Lung microvascular endothelial cell (primary cell): ENCODE measurements around the gene SND1. TPM values are rescaled to one million over a fixed set of nuclear protein-coding genes. Genes with fewer than 3 reads are reported as not detected.

ENCODE experiments used
- DNase-seq, 2 donors: peaks; one replicate each; pipeline versions ENCODE4 v3.0.0 to v3.0.0-alpha.2; 2010; ENCODE audit warnings: low read depth in 2 of 2
- total RNA-seq: library from RNA; depleted of rRNA; stranded (reverse); fragments of >200 nt; gene quantifications from 2 replicates; pipeline ENCODE4 v1.2.1, GENCODE V29; 2014

The SND1 gene
- total RNA-seq, 1 donor from 2014 or later = 105 TPM

DNA sequence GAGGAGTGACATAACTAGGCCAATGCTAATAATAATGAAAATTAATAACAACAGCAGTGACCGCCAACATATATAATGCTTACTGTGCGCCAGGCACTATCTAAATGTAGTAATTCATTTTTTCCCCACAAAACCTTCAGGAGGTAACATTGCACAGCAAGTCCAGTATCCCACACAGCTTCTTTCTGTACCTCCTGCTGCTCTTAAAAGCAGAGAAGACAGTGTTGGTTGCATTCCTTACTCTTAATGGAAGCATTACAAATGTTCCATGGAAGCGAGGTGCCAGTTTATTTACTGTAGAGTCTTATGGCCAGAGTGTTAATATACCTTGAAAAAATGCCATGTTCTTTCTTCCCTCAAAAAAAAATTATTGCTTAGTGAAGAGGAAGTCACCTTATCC is 211.1 kb downstream of the SND1 start:
- no peak for DNase-seq

DNA sequence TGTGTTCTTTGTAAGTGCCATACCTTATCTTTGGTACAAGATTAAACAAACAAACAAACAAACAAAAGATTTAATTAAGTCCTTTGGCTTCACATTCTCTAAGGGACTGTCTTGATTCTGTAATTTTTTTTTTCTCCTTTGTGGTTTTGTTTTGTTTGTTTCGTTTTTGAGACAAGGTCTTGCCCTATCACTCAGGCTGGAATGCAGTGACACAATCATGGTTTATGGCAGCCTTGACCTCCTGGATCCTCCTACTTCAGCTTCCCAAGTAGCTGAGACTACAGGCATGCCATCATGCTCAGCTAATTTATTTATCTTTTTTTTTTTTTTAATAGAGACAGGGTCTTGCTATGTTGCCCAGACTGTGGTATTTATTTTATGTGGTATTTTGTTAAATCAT is 213.5 kb downstream of the SND1 start:
- DNase-seq = peak in 1 of 2 donors; percentile 74

DNA sequence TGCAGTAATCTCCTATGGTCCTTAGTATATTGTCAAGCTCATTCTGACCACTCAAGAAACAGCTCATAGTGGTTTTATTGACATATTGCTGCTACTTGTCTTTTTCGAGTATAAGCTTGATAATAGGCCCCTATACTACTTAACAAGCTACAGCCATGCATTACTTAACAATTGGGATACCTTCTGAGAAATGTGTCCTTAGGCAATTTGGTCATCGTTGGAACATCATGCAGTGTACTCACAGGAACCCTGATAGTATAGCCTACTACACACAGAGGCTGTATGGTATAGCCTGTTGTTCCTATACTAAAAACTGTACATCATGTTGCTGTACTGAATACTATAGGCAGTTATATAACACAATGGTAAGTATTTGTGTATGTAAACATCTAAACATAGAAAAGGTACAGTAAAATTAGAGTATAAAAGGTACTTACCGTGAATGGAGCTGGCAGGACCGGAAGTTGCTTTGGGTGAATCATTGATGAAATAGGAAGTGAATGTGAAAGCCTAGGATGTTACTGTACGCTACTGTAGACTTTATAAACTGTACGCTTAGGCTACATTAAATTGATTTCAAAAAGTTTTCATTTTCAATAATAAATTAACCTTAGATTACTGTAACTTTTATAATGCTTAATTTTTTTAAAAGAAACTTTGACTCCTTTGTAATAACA is 218.4 kb downstream of the SND1 start:
- DNase-seq = peak; percentile 48 to 72

DNA sequence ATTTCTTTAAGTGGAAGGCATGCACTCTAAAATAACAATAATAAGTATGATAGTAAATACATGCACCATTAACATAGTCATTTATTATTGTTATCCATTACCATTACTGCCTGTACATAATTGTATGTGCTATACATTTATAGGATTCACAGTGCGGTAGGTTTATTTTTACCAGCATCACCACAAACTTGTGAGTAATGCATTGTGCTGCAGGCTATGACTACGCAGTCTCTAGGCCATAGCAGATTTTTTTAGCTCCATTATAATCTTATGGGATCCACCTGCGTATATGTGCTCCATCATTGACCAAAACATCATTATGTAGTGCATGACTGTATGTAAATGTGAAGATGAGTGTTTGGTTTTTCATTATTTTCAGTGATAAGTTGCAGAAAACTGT is 219.2 kb downstream of the SND1 start:
- DNase-seq = no peak

DNA sequence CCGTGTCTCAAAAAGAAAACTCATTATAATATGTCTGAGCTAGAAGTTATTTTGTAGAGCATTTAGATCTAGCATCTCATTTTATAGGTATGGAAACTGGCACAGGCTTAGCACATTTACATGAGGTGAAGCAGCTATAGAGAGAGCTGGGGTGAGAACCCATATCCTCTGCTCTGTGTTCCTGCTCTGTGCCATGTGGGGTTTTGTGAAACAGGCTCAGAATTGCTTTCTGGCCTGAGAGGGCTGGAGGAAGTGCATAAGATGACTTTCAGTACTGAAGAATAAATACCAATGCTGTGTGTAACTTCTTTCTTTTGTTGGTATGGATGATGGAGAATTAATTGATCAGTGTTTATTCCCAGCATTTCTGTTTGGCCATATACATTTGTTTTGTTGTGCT is 220.1 kb downstream of the SND1 start:
- DNase-seq = peak in 1 of 2 donors; percentile 11

DNA sequence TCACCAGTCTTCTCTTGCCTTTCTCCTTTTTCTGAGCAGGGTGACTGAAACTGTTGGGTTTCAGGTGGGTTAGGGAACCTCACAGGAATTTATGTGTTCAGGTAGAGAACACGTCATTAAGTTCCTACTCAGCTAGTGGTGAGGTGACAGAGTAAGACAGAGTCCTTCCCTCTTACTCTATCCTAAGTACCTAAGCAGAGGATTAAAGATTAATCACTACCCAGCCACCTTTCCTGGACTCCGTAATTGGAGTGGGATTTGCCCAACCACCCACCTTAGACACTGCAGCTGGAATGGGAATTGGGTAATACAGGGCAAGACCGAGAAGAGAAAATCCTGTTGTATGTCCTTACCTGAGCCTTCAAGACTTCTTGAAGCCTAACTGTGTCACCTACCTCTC is 221.2 kb downstream of the SND1 start:
- DNase-seq = no peak

DNA sequence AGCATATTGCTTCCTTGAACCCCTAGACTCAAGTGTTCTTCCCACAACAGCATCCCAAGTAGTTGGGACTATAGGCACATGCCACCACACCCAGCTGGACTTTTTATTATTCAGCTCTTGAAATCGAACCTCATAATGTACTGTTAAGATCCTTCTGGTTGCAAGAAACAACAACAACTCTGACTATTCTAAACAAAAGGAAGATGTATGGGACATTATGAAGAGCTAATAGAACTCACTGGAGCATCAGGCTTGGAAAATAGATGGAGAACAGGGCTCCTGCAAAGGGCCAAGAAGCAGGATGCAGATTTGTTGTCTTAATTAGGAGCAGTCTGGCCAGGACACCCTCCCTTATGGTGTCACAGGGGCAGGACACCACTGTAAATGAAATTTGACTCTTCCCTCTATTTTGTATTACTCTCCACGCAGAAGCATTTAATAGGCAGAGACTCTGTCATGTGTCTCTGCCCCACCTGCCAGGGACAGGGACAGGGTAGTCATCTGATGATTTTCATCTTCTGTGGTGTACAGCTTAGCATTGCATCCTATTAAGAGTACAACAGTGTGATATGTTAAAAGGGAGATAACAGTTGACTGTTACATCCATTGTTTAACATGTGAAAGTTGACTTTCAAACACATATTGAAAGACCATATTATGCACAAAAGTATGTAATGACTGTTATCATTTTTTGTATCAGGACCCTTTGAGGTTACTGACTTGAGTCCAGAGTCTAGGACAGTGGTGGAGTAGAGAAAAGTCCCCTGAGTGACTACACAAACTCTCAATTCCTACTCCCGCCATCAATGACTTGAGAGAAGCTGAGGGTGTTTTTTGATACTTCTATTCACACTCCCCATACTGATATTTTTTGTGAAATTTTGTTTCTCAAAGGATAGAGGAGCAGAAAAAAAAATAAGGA is 222.0 kb downstream of the SND1 start:
- no peak for DNase-seq

DNA sequence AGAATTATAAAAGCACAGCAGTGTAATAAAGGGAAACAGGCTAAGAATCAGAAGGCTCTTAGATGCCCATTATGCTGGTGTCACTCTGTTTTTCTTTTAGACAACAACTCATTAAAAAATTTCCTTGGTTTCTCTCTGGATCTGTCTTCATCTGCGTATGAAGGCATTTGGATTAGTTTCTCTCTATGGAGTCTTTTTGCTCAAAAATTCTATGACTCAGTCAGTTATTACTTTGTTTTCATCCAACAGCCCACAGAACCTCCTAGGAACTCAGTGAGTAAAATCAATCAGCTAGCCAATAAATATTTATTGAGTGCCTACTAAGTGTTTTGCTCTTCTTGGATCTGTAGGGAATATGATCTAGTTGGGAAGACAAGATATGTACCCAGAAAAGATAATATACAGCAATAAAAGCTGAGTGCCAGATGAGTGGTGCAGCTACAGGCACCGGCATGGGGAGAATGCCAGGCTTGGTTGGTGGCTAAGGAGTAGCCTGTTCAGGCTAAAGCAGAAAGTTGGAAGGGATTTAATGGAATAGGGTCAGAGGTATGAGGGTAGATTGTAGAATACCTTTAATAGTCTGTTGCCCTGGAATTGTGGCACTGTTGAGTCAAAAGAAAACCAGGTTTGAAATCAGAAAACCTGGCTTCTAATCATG is 223.1 kb downstream of the SND1 start:
- no peak for DNase-seq

DNA sequence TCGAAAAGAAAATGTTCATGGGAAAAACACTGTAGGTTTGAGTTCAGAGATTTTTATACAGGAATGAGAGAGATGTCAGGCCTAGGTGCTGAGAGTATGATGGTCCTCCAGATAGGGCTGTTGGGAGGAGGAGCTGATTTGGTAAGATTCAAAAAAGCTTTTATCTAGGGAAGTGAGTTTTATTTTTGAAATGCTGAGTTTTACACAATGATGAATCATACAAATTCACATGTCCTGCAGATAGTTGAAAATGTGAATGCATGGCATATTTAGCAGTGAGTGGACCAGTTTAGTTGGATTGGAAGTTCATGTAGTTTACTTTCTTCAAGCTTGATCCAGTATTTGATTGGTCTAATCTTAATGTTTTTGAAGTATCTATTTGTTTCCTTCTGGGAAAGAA is 224.4 kb downstream of the SND1 start:
- DNase-seq = peak in 1 of 2 donors; percentile 33

DNA sequence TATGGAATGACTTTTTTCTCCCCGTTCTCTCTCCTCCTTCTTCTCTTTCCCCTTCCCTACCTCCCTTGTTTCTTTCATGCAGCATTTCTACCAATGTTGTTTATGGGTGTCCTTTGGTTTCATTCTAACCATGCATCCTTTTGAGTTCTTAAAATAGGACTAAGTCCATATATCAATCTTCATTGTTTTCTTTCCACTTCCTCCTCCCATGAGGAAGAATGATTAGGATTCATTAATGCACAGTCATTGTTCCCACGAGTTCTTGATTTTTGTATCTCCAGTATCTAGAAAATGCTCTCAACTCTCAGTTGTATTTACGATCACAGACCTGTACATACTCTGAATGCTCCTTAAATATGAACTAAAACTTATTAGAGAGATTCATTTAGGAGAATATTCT is 226.0 kb downstream of the SND1 start:
- DNase-seq = peak; percentile 57 to 76

DNA sequence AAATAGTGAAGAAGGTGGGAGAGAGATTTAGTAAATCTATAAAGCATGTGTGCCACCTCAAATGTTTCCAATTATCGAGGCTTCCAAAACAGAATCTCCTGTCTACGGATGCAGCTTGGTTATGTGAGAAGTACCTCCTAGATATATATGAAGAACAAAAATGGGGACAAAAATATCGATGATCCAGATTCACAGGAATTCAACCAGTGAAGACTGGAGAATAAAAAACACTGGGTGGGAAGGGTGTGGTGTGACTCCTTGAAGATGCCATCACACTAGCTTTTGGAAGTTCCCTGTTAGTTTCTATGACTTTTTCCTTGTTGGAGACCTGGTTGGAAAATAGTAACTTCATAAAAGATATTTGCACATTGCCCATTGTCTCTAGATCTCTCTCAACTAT is 226.8 kb downstream of the SND1 start:
- no peak for DNase-seq

DNA sequence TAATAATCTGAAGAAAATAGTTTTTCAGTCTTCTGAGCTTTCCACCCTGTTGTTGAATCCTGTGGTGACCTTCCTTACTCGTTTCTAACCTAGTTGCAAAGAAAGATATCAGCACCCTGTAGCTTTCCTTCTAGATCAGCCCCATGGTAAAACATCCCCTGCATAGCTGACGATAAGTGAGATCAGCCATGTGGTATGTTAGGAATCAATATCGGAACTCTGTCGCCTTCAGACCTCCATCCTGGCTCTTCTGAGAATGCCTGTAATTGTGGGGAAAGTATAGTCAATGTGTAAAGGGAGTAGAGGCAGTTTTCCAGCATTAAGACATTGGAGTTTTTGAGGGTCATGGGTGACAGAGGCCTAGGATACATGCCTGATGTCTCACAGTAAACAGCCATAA is 227.4 kb downstream of the SND1 start:
- no peak for DNase-seq

DNA sequence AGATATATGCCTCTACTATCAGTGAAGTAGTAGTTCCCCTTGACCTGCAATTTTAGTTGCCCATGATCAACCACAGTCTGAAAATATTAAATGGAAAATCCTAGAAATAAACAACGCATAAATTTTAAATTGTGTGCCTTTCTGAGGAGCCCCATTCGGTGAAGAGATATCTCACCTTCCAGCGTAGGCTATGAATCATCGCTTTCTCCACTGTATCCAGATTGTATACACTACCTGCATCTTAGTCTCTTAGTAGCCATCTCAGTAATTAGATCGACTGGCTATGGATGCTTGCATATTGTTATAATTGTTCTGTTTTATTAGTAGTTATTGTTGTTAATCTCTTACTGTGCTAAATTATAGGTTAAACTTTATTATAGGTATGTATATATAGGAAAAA is 227.9 kb downstream of the SND1 start:
- DNase-seq = no peak

DNA sequence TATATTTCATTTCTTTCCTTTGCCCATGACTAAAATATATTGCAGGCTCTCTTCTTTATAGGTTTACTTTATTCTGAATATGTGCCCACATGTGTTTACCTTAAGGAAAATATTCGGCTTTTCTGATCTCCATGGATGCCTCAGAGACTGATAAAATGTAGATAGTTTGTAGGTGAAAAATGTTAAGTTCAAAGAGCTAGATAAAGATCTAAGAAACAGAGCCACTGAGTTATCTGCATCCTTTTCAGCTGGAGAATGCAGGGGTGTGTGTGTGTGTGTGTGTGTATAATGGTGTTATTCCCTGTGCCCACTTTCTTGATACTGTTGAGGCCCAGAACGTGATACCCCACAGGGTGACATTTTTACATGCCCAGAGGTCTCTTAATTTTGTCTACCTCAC is 228.5 kb downstream of the SND1 start:
- no peak for DNase-seq

DNA sequence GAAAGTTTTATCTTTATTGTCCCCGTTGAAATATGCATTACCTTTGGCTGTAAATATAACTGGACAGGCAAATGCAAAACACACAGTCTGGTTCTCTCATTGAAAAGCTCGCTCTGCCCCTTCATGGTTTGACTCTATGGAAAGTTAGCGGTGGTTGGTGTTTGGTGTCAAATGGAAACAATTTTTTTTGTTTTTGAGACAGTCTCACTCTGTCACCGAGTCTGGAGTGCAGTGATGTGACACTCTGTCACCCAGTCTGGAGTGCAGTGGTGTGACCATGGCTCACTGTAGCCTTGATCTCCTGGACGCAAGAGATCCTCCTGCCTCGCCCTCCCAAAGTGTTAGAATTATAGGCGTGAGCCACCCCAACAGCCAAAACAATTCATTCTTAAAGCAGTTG is 229.6 kb downstream of the SND1 start:
- no peak for DNase-seq

DNA sequence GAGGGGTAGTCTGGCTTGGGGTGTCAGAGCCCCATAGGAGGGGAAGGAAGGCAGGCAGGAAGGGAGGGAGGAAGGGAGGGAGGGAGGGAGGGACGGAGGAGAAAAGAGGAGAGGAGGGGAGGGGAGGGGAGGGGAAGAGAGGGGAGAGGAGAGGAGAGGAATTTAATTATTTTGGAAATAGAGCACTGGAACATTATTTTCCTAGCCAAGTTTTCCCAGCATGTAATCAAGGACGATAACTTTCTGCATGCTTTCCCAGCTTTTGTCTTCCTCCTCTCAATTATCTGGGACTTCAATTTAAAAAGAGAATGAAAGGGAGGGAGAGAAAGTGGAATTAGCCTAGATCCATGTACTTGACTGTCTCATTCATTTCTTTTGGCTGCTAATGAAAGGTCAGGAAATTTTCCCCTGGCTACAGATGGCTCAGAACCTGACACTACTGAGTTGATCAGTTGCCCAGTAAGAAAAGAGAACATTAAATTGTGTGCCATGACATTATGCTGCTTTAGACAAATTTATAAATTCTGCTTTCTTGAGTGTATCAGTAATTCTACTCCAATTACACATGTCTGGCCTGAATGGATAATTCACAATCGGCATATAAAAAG is 230.4 kb downstream of the SND1 start:
- DNase-seq = no peak

DNA sequence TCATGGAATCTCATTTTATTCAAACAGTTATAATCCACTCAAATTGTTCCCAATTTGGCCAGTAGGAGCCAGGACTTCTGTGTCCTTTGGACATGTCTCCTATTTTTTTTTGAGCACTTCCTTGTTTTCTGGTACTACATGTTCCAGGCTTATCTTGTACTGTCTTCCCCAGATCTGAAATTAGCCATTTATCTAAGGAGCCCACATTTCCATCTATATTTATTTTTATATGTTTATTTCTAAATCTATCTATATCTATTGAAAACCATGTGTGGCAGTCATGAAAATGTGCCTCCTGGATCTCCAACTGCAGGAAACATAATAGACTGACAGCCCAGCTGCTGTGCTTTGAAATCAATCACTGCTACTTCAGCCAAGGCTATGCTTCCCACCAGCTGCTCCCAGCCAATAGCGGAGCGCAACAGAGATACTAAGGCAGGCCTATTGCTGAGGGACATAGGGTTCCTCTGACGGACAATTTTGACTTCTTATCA is 232.1 kb downstream of the SND1 start:
- peak in 1 of 2 donors; percentile 53 for DNase-seq

DNA sequence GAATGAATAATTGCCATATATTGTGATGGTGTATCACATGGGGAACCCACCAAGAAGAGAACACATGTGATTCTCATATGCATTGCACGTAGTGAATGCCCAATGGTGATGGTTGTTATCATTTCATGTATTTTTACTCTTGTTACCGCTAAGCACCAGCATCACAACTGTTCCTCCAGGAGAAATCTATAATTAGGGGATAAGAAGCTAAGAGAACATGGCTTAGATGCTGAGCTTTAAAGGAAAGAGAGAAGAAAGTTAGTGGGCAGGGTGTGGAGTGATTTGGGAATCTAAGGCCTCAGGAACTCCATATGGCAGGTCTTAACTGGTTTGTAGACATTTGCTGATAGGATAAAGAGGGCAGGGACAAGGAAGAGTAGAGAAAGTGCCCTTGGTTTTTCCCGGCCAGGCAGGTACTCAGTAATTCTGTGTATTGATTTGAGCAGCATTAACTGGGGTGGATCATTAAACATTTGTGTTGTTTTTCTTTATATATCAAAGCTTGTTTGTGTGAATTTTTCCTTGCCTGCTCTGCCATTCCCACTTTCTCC is 233.3 kb downstream of the SND1 start:
- DNase-seq = no peak

DNA sequence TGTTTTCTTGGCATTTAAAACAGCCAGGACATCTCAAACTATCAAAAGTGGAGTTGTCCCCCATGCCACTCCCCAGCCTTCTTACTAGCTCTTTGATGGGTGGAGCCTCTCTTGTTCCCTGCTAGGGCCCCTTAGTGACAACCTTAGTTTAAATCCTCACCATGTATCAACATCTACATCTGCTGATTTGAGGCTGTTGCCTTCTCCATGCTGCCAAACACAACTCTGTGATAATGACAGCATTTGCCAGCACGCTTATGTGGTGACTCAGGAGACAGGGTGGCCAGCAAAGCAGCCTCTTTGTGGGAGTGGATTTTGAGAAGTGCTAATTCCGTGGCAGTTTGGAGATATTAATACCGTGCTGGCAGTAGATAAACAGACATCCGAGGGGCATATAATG is 233.8 kb downstream of the SND1 start:
- peak; percentile 49 to 58 for DNase-seq

DNA sequence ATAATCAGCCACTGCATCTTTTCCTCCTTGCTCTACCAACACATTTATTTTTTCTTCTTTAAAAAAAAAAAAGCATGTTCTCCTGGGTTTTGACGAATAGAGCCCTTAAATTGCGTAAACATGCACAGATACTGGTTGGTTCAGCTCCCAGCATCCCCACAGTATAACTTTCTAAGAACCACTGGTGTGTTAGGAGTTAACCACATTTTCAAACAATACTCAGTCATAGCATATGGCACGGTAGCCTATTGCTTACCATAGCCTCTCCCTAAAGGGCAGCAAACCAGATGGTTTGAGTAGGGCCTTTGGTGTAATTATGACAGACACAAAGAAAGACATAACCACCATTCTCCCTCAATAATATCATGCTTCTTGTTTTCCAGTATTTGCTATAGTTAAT is 234.3 kb downstream of the SND1 start:
- no peak for DNase-seq

DNA sequence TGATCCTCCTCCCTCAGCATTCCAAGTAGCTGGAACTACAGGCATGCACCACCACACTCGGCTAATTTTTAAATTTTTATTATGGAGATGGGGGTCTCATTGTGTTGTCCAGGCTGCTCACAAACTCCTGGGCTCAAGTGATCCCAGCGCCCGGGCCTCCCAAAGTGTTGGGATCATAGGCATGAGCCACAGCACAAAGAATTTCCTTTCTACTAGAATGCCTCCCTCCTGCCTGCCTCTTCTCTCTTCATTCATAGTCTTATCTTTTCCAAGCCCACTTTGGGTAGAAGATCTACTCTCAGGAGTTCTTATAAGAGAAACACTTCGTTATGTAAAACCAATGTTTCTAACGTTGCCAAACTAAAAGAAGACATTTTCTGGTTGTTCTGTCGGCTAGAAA is 235.1 kb downstream of the SND1 start:
- no peak for DNase-seq

DNA sequence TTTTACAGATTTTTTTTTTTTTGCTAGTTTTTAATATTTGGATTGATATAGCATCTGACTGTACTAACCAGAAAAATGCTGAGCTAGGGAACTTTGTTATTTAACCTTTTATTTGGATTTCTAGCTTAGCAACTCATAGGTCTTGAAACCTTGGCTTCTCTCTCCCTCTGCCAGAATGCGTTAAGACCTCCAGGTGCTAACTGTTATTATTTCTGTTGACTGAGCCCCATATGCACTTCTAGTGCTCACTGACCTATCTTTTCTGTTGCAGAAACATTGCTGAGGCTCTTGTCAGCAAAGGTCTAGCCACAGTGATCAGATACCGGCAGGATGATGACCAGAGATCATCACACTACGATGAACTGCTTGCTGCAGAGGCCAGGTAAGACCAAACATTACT is 235.6 kb downstream of the SND1 start:
- DNase-seq = no peak
